ENCODE results near the gene RANBP10. TPM values are rescaled to one million over a fixed set of nuclear protein-coding genes. Genes with fewer than 3 reads are reported as not detected.
"Not testable (repeated sequence)": the region's sequence is repeated elsewhere in the genome, so short reads cannot be mapped to it uniquely, and the experiment has no call there.

The RANBP10 gene
- 10.8 TPM for polyA plus RNA-seq (2013, experiment 1 of 2; ENCODE audit: insufficient read length)
- polyA plus RNA-seq (2013, experiment 2 of 2; ENCODE audit: insufficient read length), result 8.7 TPM

- peak; percentile 100 for DNase-seq
Observed at GRCh38 chr16:67806428-67807147, at the start of gene RANBP10, which contains the start of gene TSNAXIP1. Gene RANBP10 (minus strand): TSS chr16:67806560. CDS start chr16:67806536, 24 bp downstream. Gene TSNAXIP1 (plus strand): TSS chr16:67806889. CDS start chr16:67807150, 261 bp downstream.

GRCh38 chr16:67855789-67856188 is 49.4 kb upstream of the RANBP10 start:
- DNase-seq, result no peak

GRCh38 chr16:67853670-67854069 is 47.3 kb upstream of the RANBP10 start:
- no peak for DNase-seq

GRCh38 chr16:67848118-67848517 is 41.8 kb upstream of the RANBP10 start:
- no peak for DNase-seq

- peak; percentile 72 for DNase-seq
Observed at GRCh38 chr16:67847064-67847861, 40.9 kb upstream of the RANBP10 start, which contains the start of gene CENPT. Gene CENPT (minus strand): TSS chr16:67847693. CDS start chr16:67833859, 13,834 bp downstream.

- DNase-seq, result peak; percentile 96
Observed at GRCh38 chr16:67846320-67847063, 40.1 kb upstream of the RANBP10 start, which contains the start of gene NUTF2. Gene NUTF2 (plus strand): TSS chr16:67846933. CDS start chr16:67865131, 18,198 bp downstream.

- no peak for DNase-seq
Observed at GRCh38 chr16:67846063-67846319, 39.6 kb upstream of the RANBP10 start.

- no peak for DNase-seq
Observed at GRCh38 chr16:67845291-67846062, 39.1 kb upstream of the RANBP10 start.

- peak; percentile 41 for DNase-seq
Observed at GRCh38 chr16:67844497-67844896, 38.1 kb upstream of the RANBP10 start.

GRCh38 chr16:67843343-67843765 is 37.0 kb upstream of the RANBP10 start:
- DNase-seq, result peak; percentile 24

GRCh38 chr16:67842509-67843342 is 36.4 kb upstream of the RANBP10 start:
- DNase-seq, result peak; percentile 55

- peak; percentile 93 for DNase-seq
Observed at GRCh38 chr16:67841816-67842508, 35.6 kb upstream of the RANBP10 start, which contains the start of gene THAP11. Gene THAP11 (plus strand): TSS chr16:67842320. CDS start chr16:67842555, 235 bp downstream.

- DNase-seq, result no peak
Observed at GRCh38 chr16:67841198-67841815, 34.9 kb upstream of the RANBP10 start.

GRCh38 chr16:67837811-67838210 is 31.5 kb upstream of the RANBP10 start:
- DNase-seq, result no peak

- not testable (repeated sequence) for DNase-seq
Observed at GRCh38 chr16:67837190-67837589, 30.8 kb upstream of the RANBP10 start.

GRCh38 chr16:67834242-67834614 is 27.9 kb upstream of the RANBP10 start:
- DNase-seq, result no peak

- peak; percentile 89 for DNase-seq
Observed at GRCh38 chr16:67833415-67834241, 27.3 kb upstream of the RANBP10 start.

- DNase-seq, result peak; percentile 81
Observed at GRCh38 chr16:67833030-67833414, 26.7 kb upstream of the RANBP10 start.

GRCh38 chr16:67828651-67829050 is 22.3 kb upstream of the RANBP10 start:
- DNase-seq, result no peak
